HG02571 (cell line): ENCODE results near the gene MACROD1.
"Not testable (repeated sequence)": the region's sequence is repeated elsewhere in the genome, so short reads cannot be mapped to it uniquely, and the experiment has no call there.

Experiments
- ATAC-seq: cut with Tn5 transposase; IDR thresholded peaks from one replicate; pipeline ENCODE4 v1.9.1; 2021; ENCODE audit warnings: mild to moderate bottlenecking, moderate library complexity; ENCODE audit not compliant: unreplicated experiment

MACROD1 gene

DNA sequence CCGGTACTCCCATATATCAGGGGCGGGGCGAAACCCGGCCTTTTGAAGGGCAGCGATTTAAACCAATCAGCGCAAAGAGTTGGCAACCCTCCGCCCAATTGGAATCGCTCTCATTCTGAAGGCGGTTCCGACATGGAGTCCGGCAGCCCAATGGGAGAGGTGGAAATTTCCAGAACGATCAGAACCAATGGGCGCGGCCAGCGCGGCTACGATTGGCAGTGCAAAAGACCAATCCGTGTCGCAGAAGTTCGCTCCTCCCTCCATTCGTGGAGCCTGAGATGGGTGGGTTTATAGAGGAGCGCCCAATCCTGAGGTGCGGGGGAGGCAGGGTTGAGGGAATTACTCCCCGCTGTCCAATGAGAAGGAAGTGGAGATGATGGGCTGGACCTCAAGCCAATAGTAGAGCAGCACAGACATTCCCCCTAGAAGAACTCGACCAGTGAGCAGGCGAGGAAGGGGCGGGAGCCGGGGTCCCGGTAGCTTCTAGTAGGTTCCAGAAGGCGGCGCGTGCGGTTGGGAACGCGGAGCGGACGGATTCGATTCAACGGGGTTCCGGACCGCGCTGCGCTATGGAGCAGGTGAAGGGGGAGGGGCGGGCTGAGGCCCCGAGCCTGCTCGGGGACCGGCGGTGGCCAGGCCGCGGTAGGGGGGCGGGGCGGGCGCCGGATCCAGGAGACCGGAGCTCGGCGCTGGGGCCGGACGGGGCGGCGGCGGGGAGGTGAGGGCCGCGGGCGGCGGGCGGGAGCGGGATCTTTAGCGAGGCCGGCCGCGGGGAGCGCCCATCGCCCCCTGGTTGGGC lies 20.0 kb upstream of the MACROD1 start, which contains the start of gene STIP1:
TSS of gene STIP1 (plus strand) at position 479 of the 799 bp plus-strand sequence. CDS start at position 570, 91 bp downstream.
- ATAC-seq: peak; percentile 83

DNA sequence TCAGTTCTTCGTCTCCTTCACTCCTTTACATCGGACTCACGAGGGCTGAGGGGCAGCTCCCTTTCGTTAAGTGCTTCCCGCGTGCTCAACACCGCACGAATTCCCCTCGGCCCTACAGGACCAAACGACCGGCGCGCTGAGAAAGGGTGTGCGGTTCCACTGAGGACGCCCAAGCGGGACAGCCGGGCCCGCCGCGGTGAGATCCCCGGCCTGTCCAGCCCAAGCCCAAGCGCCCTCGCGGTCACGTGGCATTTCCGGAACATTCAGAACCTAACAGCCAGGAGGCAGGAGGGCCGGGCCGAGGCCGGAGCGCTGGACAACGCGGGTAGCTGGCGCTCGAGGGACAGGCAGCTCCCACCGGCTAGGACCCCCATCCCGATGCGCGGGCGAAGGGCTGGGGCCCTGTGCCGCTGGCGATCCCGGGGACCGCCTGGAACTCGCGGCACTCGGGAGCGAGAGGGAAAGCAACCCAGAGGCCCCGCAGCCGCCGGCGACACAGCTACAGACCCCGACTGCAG lies 19.3 kb upstream of the MACROD1 start:
- ATAC-seq: peak; percentile 15

GRCh38 chr11:64183890-64184289 lies 18.0 kb upstream of the MACROD1 start:
- no peak for ATAC-seq

DNA sequence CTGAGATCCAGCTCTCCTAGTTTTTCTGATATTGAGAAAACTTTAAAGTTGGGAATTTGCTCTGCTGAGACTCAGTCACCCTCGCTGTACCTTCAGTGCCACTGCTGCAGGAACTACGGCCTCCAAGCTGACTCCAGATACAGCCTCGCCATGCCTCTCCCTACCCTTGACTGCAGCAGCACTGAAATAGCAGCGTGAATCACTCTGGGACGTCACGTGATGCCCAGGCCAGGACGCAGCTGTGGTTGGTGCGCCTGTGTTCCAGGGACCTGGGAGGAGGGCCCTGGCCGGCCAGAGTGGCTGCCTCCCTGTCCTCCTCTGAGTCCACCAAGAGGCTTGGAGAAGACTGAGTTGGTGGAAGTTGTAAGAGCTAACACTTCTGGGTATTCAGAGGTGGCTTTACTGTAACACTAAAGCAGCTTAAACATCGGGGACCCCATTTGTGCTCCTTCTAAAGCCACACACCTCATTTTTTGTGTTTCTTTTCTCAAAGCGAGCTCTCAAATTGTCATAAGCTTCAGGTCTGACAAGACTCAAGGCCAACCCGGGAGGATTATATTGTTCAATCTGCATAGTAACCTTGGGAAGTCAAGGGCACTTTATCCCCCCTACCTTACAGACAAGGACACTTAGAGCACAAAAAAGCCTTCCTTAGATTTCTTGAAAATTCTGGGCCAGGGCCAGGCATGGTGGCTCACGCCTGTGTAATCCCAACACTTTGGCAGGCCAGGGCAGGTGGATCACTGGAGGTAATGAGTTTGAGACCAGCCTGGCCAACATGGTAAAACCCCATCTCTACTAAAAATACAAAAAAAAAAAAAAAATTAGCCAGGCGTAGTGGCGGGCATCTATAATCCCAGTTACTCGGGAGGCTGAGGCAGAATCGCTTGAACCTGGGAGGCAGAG lies 15.8 kb upstream of the MACROD1 start:
- no peak for ATAC-seq

DNA sequence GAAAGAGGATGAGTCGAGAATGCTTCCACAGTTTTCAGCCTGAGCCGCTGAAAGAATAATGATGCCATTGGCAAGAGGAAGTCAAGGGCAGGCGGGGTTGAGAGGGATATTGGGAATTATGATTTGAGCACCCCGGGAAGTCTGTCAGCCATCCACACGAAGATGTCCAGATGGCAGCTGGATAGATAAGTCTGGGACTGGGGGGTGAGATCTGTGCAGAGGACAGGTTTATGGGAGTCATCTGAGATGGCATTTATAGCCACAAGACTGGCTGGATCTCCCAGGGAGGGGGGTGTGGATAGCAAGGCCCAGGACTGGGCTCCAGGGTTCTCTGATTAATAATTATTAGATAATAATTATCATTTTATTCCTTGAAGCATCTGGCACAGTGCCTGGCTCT lies 15.0 kb upstream of the MACROD1 start:
- ATAC-seq: no peak

- ATAC-seq: no peak
Observed at GRCh38 chr11:64178951-64179639, 13.2 kb upstream of the MACROD1 start.

GRCh38 chr11:64178203-64178602 lies 12.3 kb upstream of the MACROD1 start:
- no peak for ATAC-seq

GRCh38 chr11:64176751-64177150 lies 10.8 kb upstream of the MACROD1 start:
- no peak for ATAC-seq

- ATAC-seq: no peak
Observed at GRCh38 chr11:64173616-64174355, 7.9 kb upstream of the MACROD1 start.

GRCh38 chr11:64170419-64170818 lies 4.5 kb upstream of the MACROD1 start:
- no peak for ATAC-seq

- ATAC-seq: no peak
Observed at GRCh38 chr11:64165481-64165841, 452 bp downstream of the MACROD1 start.

DNA sequence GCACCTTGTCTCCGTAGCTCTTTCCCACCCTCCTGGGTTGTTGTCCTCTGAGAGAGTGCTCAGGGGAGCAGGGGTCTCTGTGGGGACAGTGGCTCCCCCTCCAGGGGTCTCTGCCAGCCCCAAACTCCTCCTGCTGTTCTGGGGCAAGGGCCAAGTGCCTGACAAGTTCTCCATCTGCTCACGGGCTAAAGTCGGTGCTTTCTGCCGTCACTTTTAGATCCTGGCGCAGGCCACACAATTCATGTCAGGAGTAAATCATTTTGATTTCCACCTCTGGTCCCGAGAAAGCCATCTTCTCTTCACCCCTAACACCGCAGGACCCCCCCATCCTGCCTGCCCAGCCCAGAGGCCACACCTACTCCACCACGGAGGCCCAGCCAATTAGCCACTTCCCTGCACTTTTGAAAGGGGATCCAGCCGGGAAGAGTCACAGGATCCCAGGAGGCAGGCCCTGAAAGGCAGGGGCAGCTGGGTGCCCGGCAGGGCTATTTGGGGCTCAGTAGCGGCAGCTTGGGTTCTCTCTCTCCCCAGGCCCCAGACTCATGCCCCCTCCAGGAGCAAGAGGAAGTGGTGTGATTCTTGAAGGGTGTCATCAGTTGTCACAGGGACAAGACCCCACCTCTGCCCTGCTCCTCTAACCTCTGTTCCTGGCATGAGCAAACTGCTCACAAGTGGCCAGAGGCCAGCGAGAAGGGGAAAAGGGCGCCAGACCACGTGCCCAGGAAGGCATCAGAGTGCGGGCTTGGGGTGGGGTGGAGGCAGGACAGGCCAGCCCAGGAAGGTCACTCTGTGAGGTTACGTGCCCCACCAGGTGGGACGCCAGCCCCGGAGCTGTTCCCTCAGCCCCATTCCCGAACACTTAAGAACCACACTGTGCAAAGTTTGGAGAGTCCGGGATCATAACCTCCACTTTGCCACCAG lies 1.3 kb downstream of the MACROD1 start:
- ATAC-seq: no peak

- ATAC-seq: no peak
Observed at GRCh38 chr11:64163951-64164350, 2.0 kb downstream of the MACROD1 start.

- ATAC-seq: not testable (repeated sequence)
Observed at GRCh38 chr11:64162769-64163168, 3.1 kb downstream of the MACROD1 start.

DNA sequence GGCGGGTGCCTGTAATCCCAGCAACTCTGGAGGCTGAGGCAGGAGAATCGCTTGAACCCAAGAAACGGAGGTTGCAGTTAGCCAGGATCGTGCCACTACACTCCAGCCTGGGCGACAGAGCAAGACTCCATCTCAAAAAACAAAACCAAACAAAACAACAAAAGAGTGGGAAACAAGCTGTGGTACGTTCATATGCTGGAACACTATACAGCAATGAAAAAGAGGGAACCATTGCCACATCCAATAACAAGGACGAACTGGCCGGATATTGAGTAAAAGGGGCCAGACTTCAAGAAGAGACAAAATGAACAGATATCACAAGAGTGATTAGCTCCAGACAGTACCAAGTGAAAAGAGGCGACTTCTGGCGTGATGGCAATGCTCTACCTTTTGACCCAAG lies 4.9 kb downstream of the MACROD1 start:
- no peak for ATAC-seq

DNA sequence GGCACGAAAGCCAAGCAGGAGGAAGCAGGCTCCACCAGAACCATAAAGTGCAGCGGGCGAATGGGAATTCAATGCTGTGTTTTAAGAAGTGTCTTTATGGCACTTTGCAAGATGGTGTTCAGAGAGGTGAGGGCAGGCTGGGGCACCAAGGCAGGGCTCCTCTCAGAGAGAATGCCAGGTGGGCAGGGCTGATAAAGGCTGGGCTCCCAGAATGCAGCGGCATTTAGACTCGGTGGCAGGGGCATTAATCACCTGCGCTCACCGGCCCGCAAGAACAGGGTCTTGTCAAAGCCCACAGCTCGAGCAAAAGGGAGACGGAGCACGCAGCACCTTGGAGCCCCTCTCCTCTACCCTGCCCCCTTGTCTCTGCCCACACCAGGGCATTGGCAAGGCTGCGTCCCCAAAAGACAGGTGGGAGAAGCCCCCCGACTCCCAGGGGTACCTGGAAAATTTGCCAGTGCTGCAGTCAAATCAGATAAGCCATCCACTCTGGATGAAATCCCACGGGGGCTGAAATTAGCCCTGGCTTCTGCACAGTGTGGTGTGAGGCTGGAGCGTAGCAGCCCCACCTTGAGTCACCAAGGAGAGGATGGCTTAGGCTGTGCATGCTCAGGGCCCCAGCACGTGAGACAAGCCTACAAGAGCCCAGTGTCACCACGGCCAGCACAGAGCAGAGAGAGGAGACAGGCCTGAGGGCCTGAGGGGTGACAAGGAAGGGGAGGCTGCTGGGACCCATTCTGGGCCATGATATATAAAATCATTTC lies 8.1 kb downstream of the MACROD1 start:
- ATAC-seq: no peak

DNA sequence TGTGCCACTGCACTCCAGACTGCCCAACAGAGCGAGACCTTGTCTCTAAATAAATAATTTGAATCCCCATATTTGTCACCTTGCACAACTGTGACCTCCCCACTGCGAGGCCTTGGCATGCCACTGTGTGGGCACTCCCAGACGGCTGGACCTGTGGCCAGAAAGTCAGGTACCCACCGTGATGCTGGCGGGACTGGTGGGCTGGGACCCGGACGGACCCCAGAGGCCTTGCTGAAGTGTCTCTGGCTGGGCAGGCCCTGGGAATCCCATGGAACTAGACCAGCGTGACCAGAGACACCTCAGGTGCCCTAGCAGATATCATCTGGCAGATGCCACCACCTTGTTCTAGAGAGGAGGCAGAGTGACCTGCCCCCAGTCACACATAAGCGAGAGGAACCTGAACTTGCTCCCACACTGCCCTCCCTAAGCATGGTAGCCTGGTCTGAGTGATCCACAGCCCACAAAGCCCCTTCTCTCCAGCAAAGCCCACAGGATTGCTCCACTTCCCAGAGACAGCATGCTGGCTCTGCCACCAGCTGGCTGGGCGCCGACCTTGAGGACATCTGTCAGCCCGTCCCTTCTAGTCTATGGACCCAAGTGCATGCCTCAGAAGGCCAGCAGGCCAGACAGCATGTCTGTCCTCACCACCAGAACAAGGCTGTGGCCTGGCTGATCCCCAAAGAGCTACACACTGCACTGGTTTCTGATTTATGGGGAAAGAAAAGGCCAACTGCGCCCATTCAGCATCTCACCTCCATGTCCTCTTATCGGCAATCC lies 9.5 kb downstream of the MACROD1 start:
- no peak for ATAC-seq

DNA sequence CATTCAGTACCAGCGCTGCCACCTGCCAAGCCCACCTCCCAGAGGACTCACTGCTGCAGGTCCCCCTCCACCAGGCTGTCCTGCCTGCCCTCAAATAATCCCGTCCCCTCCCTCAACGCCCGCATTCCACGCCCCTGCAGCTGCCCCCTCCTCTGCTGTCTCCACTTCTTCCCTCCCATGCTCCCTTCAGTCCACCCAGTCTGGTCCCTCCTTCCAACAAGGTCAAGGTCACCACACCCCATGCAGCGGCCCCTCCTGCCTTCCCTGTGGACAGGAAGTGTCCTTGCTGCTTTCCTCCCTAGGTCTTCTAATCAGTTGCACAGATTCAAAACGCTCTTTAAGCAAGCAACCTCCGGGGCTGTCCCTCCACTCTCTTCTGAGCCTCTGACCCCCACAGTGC lies 12.1 kb downstream of the MACROD1 start:
- no peak for ATAC-seq
